HEK293 (cell line): ENCODE measurements around the gene INPP5A.

Source experiments
- CTCF ChIP-seq: fragments of 450-650 bp; formaldehyde crosslinking; IDR thresholded peaks from 2 replicates; pipeline ENCODE4 v1.5.1; 2016; ENCODE audit warnings: missing biosample characterization, missing genetic modification characterization
- KLF9 ChIP-seq: fragments of 450-650 bp; formaldehyde crosslinking; IDR thresholded peaks from 2 replicates; pipeline ENCODE4 v1.5.1; 2016; ENCODE audit warnings: missing biosample characterization, missing genetic modification characterization, low read depth
- MYNN ChIP-seq: fragments of 450-650 bp; formaldehyde crosslinking; IDR thresholded peaks from 2 replicates; pipeline ENCODE4 v1.5.1; 2016; ENCODE audit warnings: missing biosample characterization, missing genetic modification characterization, borderline replicate concordance
- PBX3 ChIP-seq: sonication (generic); formaldehyde crosslinking; IDR thresholded peaks from 2 replicates; pipeline ENCODE4 v1.8.1; 2022; ENCODE audit warnings: mild to moderate bottlenecking, moderate library complexity, missing genetic modification reagents
- PRDM10 ChIP-seq: fragments of 450-650 bp; formaldehyde crosslinking; IDR thresholded peaks from 2 replicates; pipeline ENCODE4 v1.5.1; 2016; ENCODE audit warnings: missing biosample characterization, missing genetic modification characterization
- REST ChIP-seq: fragments of 450-650 bp; formaldehyde crosslinking; IDR thresholded peaks from 2 replicates; pipeline ENCODE4 v1.5.1; 2016; ENCODE audit warnings: missing biosample characterization, missing genetic modification characterization
- ZBTB48 ChIP-seq: fragments of 450-650 bp; formaldehyde crosslinking; IDR thresholded peaks from 2 replicates; pipeline ENCODE4 v1.5.1; 2016; ENCODE audit warnings: missing biosample characterization, missing genetic modification characterization
- ZNF23 ChIP-seq: fragments of 450-650 bp; formaldehyde crosslinking; IDR thresholded peaks from 2 replicates; pipeline ENCODE4 v1.5.1; 2016; ENCODE audit warnings: missing biosample characterization, missing genetic modification characterization, borderline replicate concordance
- ZNF692 ChIP-seq: fragments of 450-650 bp; formaldehyde crosslinking; IDR thresholded peaks from 2 replicates; pipeline ENCODE4 v1.5.1; 2016; ENCODE audit warnings: missing biosample characterization, missing genetic modification characterization

GRCh38 chr10:132707121-132707775 lies 169.7 kb downstream of the INPP5A start:
- TF ChIP-seq CTCF (tag by site-specific recombination) (no peak), REST (no peak), ZNF23 (no peak), MYNN (tag by site-specific recombination) (no peak), ZBTB48 (tag by site-specific recombination) (no peak), KLF9 (tag by site-specific recombination) (no peak), ZNF692 (tag by site-specific recombination) (no peak), PRDM10 (no peak), PBX3 (CRISPR knock-in tag) (no peak)
